Neural progenitor cell (in vitro differentiated cells): Measurements from ENCODE around the gene TAS1R1. TPM values are rescaled to one million over a fixed set of nuclear protein-coding genes. Genes with fewer than 3 reads are reported as not detected.

Experiments used
- DNase-seq: peaks from one replicate; pipeline ENCODE4 v3.0.0-alpha.2; 2016; ENCODE audit warnings: low spot score
- H2AFZ ChIP-seq: fragments of 200-600 bp; sonication (generic); replicated peaks from 2 replicates; pipeline ENCODE4 v1.6.1; 2016; ENCODE audit warnings: antibody characterized with exemption
- H3F3A ChIP-seq: fragments of 200-600 bp; sonication (generic); 2 replicates; pipeline ENCODE4 v1.6.1; 2016; ENCODE audit warnings: antibody characterized with exemption, low read depth
- H3K27ac ChIP-seq: fragments of 200-600 bp; sonication (generic); 2 replicates; pipeline ENCODE4 v1.5.1; 2016; ENCODE audit warnings: mild to moderate bottlenecking
- H3K27me3 ChIP-seq: fragments of 200-600 bp; sonication (generic); 2 replicates; pipeline ENCODE4 v1.6.1; 2016; ENCODE audit warnings: mild to moderate bottlenecking, moderate library complexity
- H3K36me3 ChIP-seq: fragments of 200-600 bp; sonication (generic); 2 replicates; pipeline ENCODE4 v1.5.1; 2016
- H3K4me1 ChIP-seq: fragments of 200-600 bp; sonication (generic); 2 replicates; pipeline ENCODE4 v1.6.1; 2016; ENCODE audit warnings: mixed run types
- H3K4me2 ChIP-seq: fragments of 200-600 bp; sonication (generic); 2 replicates; pipeline ENCODE4 v1.6.1; 2016
- H3K4me3 ChIP-seq: fragments of 200-600 bp; sonication (generic); 2 replicates; pipeline ENCODE4 v1.5.1; 2016
- H3K79me2 ChIP-seq: fragments of 200-600 bp; sonication (generic); 2 replicates; pipeline ENCODE4 v1.6.1; 2016; ENCODE audit warnings: low read depth
- H3K9ac ChIP-seq: fragments of 200-600 bp; sonication (generic); 2 replicates; pipeline ENCODE4 v1.6.1; 2016
- H3K9me3 ChIP-seq: fragments of 200-600 bp; sonication (generic); 2 replicates; pipeline ENCODE4 v1.5.1; 2016; ENCODE audit warnings: low read depth
- H4K20me1 ChIP-seq: fragments of 200-600 bp; sonication (generic); 2 replicates; pipeline ENCODE4 v1.6.1; 2016; ENCODE audit warnings: low read depth
- H3K27ac Mint-ChIP-seq: 3 replicates; pipeline ENCODE4 v1.8.0; 2021; ENCODE audit warnings: mixed read lengths
- H3K27me3 Mint-ChIP-seq: 2 replicates; pipeline ENCODE4 v1.8.0; 2022; ENCODE audit warnings: low read depth, mild to moderate bottlenecking, inconsistent platforms, moderate library complexity, mixed read lengths; ENCODE audit not compliant: insufficient read depth
- H3K36me3 Mint-ChIP-seq: 3 replicates; pipeline ENCODE4 v1.8.0; 2021; ENCODE audit warnings: mixed read lengths
- H3K4me1 Mint-ChIP-seq: 3 replicates; pipeline ENCODE4 v1.8.0; 2021; ENCODE audit warnings: mixed read lengths
- H3K4me3 Mint-ChIP-seq: 3 replicates; pipeline ENCODE4 v1.8.0; 2021; ENCODE audit warnings: mild to moderate bottlenecking, moderate library complexity, mixed read lengths
- H3K9me3 Mint-ChIP-seq: 3 replicates; pipeline ENCODE4 v1.8.0; 2020; ENCODE audit warnings: mixed read lengths
- CTCF ChIP-seq: fragments of 200-600 bp; sonication (generic); IDR thresholded peaks from 2 replicates; pipeline ENCODE4 v1.5.1; 2017; ENCODE audit warnings: antibody characterized with exemption, mild to moderate bottlenecking
- EZH2 ChIP-seq: fragments of 200-600 bp; sonication (generic); IDR thresholded peaks from 2 replicates; pipeline ENCODE4 v1.6.1; 2017; ENCODE audit warnings: antibody characterized with exemption, mild to moderate bottlenecking, moderate library complexity
- EZH2phosphoT487 ChIP-seq: fragments of 200-600 bp; sonication (generic); IDR thresholded peaks from 2 replicates; pipeline ENCODE4 v1.6.1; 2017; ENCODE audit warnings: antibody characterized with exemption
- total RNA-seq: library from RNA; depleted of rRNA; stranded (reverse); fragments of >200 nt; gene quantifications from 2 replicates; pipeline ENCODE4 v1.2.3, GENCODE V29; 2015; ENCODE audit warnings: low replicate concordance

TAS1R1 gene
- total RNA-seq, 1 donor from 2014 or later, result not detected

DNA sequence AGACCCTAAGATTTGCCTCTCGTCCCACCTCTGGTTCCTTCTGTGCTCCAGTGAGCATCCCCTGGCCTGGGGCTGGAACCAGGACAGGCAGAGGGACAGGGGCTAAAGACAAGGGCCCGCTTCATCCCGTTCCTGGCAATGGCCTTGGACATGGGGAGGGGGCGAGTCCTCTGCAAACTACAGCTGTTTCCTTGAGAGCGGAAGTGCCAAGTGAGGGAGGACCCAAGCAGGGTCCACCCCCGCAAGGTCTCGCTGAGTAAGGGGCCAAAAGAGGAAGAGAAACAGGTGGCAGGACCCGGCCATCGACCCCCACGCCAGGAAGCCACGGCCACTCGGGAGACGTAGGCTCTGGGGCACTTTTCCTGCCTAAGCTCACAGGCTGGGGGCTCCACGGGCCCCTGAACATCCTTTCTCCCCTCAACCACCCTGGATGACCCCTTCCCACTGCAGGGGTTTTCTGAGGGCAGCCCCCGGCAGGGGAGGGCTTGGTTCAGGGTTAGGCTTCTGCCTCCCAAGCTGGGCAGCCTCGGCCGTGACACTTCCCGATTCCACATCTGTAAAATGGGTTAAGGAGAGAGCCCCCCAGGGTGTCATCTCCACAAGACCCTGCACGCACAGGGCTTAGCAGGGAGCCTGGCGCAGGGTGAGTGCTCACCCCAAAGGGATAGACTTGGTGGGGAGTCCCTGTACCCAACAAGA lies 45.7 kb upstream of the TAS1R1 start:
- Mint-ChIP-seq H3K27me3 (peaks cover 1% of the 10 kb centered on the region), H3K27ac (no peak overlapping the region), H3K4me1 (peaks cover 20% of the 10 kb centered on the region), H3K4me3 (no peak overlapping the region), H3K36me3 (no peaks in the 10 kb centered on the region), H3K9me3 (no peaks in the 10 kb centered on the region)
- no peak overlapping the region for H3K9ac ChIP-seq
- no peaks in the 10 kb centered on the region for H4K20me1 ChIP-seq
- DNase-seq, result no peak
- H3K4me3 ChIP-seq, result no peak overlapping the region
- H3K4me2 ChIP-seq, result no peak overlapping the region
- no peaks in the 10 kb centered on the region for H3K36me3 ChIP-seq
- H2AFZ ChIP-seq, result no peak overlapping the region
- H3K27ac ChIP-seq, result no peak overlapping the region
- H3K79me2 ChIP-seq, result no peaks in the 10 kb centered on the region
- H3F3A ChIP-seq, result no peaks in the 10 kb centered on the region
- H3K27me3 ChIP-seq, result no peaks in the 10 kb centered on the region
- no peak for TF ChIP-seq CTCF
- H3K4me1 ChIP-seq, result peaks cover 12% of the 10 kb centered on the region
- no peaks in the 10 kb centered on the region for H3K9me3 ChIP-seq

DNA sequence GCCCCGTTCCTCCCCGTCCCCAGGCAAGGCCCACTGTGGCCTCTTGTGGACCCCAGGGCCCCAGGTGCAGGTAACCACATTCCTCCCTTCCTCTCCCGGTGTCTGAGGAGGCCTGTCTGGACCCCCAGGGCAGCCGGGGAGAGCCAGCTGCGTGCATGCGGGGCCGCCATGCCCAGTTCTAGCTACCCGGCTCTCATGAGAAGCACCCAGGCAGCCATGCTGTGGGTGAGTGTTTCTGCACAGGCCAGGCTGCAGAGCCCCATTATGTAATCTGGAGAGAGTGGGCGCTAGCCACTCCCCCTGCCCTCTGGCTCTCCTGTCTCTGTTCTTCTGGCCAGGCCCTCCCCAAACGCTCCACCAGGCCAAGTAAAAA lies 45.2 kb upstream of the TAS1R1 start:
- Histone ChIP-seq H2AFZ (no peak overlapping the region), H3K9ac (no peak overlapping the region), H3K9me3 (no peaks in the 10 kb centered on the region), H3F3A (no peaks in the 10 kb centered on the region), H3K4me3 (no peak overlapping the region), H4K20me1 (no peaks in the 10 kb centered on the region), H3K4me1 (peaks cover 12% of the 10 kb centered on the region), H3K79me2 (no peaks in the 10 kb centered on the region), H3K4me2 (no peak overlapping the region), H3K27ac (no peak overlapping the region), H3K27me3 (no peaks in the 10 kb centered on the region), H3K36me3 (no peaks in the 10 kb centered on the region)
- H3K36me3 Mint-ChIP-seq, result no peaks in the 10 kb centered on the region
- H3K27ac Mint-ChIP-seq, result no peak overlapping the region
- H3K4me1 Mint-ChIP-seq, result peaks cover 19% of the 10 kb centered on the region
- no peaks in the 10 kb centered on the region for H3K27me3 Mint-ChIP-seq
- H3K4me3 Mint-ChIP-seq, result no peak overlapping the region
- H3K9me3 Mint-ChIP-seq, result no peaks in the 10 kb centered on the region
- TF ChIP-seq EZH2 (no peak), EZH2phosphoT487 (no peak), CTCF (no peak)
- no peak for DNase-seq

DNA sequence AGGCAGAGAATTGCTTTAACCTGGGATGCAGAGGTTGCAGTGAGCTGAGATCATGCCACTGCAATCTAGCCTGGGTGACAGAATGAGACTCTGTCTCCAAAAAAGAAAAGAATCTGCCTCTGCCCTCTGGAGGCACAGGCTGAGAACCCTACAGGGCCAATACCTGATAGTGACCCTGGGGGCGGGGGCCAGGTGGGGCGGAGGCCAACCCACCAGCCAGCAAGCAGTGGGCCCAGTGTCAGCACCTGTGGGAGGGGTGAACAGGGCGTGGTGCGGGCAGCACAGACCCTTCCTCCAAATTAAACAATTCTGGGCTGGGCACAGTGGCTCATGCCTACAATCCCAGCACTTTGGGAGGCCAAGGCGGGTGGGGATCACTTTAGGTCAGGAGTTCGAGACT lies 44.6 kb upstream of the TAS1R1 start:
- DNase-seq, result no peak

More for the DNA sequence above, 44.6 kb upstream of the TAS1R1 start:
- H3K4me3 ChIP-seq, result no peak overlapping the region
- peaks cover 12% of the 10 kb centered on the region for H3K4me1 ChIP-seq
- no peaks in the 10 kb centered on the region for H3K36me3 ChIP-seq
- H3K79me2 ChIP-seq, result no peaks in the 10 kb centered on the region
- no peak overlapping the region for H3K27ac Mint-ChIP-seq
- H2AFZ ChIP-seq, result no peak overlapping the region
- no peak for TF ChIP-seq EZH2phosphoT487
- no peak for TF ChIP-seq CTCF
- TF ChIP-seq EZH2, result no peak
- no peaks in the 10 kb centered on the region for H3K36me3 Mint-ChIP-seq
- H4K20me1 ChIP-seq, result no peaks in the 10 kb centered on the region
- H3K4me3 Mint-ChIP-seq, result no peak overlapping the region
- no peak overlapping the region for H3K27ac ChIP-seq
- H3K9me3 ChIP-seq, result no peaks in the 10 kb centered on the region
- no peak overlapping the region for H3K4me2 ChIP-seq
- H3K27me3 ChIP-seq, result no peaks in the 10 kb centered on the region
- no peaks in the 10 kb centered on the region for H3K27me3 Mint-ChIP-seq
- H3K9ac ChIP-seq, result no peak overlapping the region
- H3K4me1 Mint-ChIP-seq, result peaks cover 15% of the 10 kb centered on the region
- H3K9me3 Mint-ChIP-seq, result no peaks in the 10 kb centered on the region
- no peaks in the 10 kb centered on the region for H3F3A ChIP-seq
